ACC112 (cell line): Measurements from ENCODE around the gene PLVAP.

ENCODE experiments used
- H2AFZ ChIP-seq: fragments of 200-600 bp; sonication (generic); one replicate; pipeline ENCODE4 v1.6.0; 2017; ENCODE audit warnings: antibody characterized with exemption, low read length; ENCODE audit not compliant: unreplicated experiment
- H3K27ac ChIP-seq: fragments of 200-600 bp; sonication (generic); 2 replicates; pipeline ENCODE4 v1.5.1; 2014; ENCODE audit warnings: low read depth, mild to moderate bottlenecking, antibody characterized with exemption, low read length, moderate library complexity
- H3K27me3 ChIP-seq: fragments of 200-600 bp; sonication (generic); 2 replicates; pipeline ENCODE4 v1.6.1; 2014; ENCODE audit warnings: mild to moderate bottlenecking, antibody characterized with exemption, low read length, moderate library complexity, mixed read lengths; ENCODE audit not compliant: insufficient read depth
- H3K36me3 ChIP-seq: fragments of 200-600 bp; sonication (generic); 2 replicates; pipeline ENCODE4 v1.6.1; 2016; ENCODE audit warnings: mild to moderate bottlenecking, antibody characterized with exemption, low read length, moderate library complexity, mixed read lengths; ENCODE audit not compliant: insufficient read depth
- H3K4me1 ChIP-seq: fragments of 200-600 bp; sonication (generic); one replicate; pipeline ENCODE4 v1.6.1; 2016; ENCODE audit warnings: low read length, mixed read lengths; ENCODE audit not compliant: insufficient read depth, unreplicated experiment, control insufficient read depth
- H3K4me3 ChIP-seq: fragments of 200-600 bp; sonication (generic); 2 replicates; pipeline ENCODE4 v1.5.1; 2014; ENCODE audit warnings: mild to moderate bottlenecking, low read depth, low read length
- H3K79me2 ChIP-seq: fragments of 200-600 bp; sonication (generic); one replicate; pipeline ENCODE4 v1.6.0; 2016; ENCODE audit warnings: low read length; ENCODE audit not compliant: control insufficient read depth, unreplicated experiment, insufficient read depth

The PLVAP gene, protein sequence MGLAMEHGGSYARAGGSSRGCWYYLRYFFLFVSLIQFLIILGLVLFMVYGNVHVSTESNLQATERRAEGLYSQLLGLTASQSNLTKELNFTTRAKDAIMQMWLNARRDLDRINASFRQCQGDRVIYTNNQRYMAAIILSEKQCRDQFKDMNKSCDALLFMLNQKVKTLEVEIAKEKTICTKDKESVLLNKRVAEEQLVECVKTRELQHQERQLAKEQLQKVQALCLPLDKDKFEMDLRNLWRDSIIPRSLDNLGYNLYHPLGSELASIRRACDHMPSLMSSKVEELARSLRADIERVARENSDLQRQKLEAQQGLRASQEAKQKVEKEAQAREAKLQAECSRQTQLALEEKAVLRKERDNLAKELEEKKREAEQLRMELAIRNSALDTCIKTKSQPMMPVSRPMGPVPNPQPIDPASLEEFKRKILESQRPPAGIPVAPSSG

DNA sequence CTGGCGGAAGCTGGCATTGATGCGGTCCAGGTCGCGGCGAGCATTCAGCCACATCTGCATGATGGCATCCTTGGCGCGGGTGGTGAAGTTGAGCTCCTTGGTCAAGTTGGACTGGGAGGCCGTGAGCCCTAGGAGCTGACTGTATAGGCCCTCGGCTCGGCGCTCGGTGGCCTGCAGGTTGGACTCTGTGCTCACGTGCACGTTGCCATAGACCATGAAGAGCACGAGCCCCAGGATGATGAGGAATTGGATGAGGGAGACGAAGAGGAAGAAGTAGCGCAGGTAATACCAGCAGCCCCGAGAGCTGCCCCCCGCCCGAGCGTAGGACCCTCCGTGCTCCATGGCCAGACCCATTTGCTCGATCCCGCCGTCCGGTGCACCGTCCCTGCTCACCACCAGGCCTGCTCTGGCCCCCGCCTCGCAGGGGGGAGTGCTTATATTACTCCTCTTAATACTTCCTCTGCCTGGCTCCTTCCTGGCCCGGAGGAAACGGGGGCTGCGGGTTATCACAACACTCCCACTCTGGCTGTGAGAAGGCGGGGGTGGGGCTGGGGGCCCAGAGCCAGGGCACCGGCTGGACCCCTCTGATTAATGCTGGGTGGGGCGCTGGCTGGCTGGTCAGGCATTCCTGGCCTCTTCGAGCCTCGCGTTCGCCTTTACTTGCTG, at the start of gene PLVAP:
Gene PLVAP, minus strand, starts transcription at position 408 of the 666 bp plus-strand sequence. Its CDS starts 54 bp downstream, at position 354.
- Histone ChIP-seq H3K4me3 (no peak within 1 kb of the TSS), H3K27me3 (no peaks in the 10 kb centered on the region), H3K79me2 (no peaks in the 10 kb centered on the region), H2AFZ (no peak within 1 kb of the TSS), H3K36me3 (no peaks in the 10 kb centered on the region), H3K4me1 (no peaks in the 10 kb centered on the region), H3K27ac (no peak within 1 kb of the TSS)

DNA sequence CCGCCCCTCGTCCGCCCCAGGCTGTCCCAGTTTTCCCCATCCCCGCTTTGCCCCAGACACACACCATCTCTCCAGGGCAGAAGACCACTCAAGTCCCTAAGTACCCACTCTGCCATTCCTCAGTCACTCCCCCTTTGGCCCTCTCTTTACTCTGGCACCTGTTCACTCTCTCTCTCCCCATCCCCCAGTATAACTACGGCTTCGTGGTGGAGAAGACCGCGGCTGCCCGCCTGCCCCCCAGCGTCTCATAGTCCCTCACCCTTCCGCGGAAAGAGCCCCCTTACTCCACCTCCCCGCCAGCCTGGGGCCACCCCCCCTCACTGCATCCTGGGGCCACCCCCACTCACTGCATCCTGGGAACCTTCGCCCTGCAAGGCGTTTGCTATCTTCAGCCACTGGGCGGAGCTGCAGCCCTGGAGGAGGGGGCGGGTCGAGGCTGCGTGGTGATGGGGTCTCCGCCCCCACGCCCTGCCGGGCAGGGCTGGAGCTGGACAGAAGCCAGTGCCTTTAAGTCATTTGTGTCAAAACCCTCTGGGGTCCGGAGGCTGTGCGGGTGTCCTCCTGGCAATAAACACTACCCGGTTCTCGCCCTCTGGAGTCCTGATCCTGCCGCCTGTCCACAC, 47.7 kb upstream of the PLVAP start:
- H3K27ac ChIP-seq = no peak overlapping the region
- no peaks in the 10 kb centered on the region for H3K4me1 ChIP-seq
- H3K4me3 ChIP-seq = no peak overlapping the region
- H3K36me3 ChIP-seq = no peaks in the 10 kb centered on the region
- no peak overlapping the region for H2AFZ ChIP-seq
- no peaks in the 10 kb centered on the region for H3K79me2 ChIP-seq
- no peaks in the 10 kb centered on the region for H3K27me3 ChIP-seq

DNA sequence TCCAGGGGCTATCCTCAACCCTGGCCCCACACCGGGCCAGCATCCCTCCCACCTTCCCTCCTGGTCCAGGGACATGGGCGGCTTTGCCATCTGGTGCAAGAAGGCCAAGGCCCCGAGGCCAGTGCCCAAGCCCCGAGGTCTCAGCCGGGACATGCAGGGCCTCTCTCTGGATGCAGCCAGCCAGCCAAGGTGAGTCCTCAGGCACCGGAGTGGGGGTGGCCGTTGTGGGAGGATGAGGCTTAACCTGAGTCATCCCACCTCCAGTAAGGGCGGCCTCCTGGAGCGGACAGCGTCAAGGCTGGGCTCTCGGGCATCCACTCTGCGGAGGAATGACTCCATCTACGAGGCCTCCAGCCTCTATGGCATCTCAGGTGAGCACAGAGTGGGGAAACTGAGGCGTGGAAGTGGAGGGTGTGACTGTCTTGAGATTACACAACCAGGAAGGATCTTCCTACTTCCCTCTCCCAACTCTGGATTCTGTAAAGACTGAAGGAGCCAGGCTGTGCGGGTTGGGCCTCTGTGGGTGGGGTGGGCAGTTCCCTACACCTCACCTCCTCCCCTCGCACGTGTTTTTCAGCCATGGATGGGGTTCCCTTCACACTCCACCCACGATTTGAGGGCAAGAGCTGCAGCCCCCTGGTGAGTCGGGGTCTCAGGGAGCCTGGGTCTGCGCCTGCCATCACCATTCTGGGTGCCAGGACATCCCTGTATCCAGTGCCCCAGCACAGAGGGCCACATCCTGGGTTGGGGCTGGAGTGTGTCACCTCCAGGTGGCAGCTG, 46.5 kb upstream of the PLVAP start:
- H3K79me2 ChIP-seq = no peaks in the 10 kb centered on the region
- H3K27me3 ChIP-seq = no peaks in the 10 kb centered on the region
- no peak overlapping the region for H3K4me3 ChIP-seq
- H3K4me1 ChIP-seq = peaks cover 5% of the 10 kb centered on the region
- H2AFZ ChIP-seq = no peak overlapping the region
- no peak overlapping the region for H3K27ac ChIP-seq
- no peaks in the 10 kb centered on the region for H3K36me3 ChIP-seq

DNA sequence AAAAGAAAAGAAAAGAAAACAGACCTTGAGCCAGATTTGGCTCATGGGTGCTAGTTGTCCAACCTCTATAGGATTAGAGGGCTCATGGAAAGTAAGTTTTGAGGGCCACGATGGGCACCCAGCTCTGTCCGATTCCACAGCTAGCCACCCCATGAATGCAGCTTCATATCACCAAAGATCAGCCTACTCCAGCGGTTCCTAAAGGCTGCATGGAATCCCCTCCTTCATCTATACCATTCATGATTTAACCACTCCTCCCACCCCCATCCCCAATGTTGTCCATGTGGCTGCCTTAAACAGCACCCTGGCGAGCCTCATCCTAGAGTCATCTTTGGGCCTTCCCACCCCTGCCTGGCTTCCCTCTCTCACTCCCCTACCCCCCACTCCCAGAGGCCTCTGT, 44.8 kb upstream of the PLVAP start:
- Histone ChIP-seq H3K79me2 (no peaks in the 10 kb centered on the region), H3K4me1 (peaks cover 5% of the 10 kb centered on the region), H3K27me3 (no peaks in the 10 kb centered on the region), H3K27ac (no peak overlapping the region), H3K36me3 (no peaks in the 10 kb centered on the region), H2AFZ (no peak overlapping the region), H3K4me3 (no peak overlapping the region)

DNA sequence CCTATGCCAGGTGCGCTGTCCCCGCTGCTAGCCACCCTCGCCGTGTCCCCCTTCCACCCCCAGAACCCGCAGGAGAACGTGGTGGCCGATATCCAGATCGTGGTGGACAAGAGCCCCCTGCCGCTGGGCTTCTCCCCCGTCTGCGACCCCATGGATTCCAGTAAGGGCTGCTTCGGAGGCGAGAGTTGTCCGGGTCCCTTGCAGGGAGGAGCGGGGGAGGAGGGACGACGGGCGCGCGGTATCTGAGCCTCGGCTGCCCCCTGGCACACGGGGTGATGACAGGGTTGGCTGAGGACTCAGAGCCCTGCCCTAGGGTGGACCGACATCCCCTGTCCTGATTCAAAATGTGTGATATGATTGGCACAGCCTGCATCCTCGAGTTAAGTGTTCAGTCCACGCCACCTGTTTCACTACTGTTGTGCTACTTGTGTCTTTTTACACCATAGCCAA, 43.4 kb upstream of the PLVAP start:
- no peaks in the 10 kb centered on the region for H3K27me3 ChIP-seq
- H3K4me1 ChIP-seq = peaks cover 5% of the 10 kb centered on the region
- H3K4me3 ChIP-seq = peak overlapping the region; percentile 93
- peak overlapping the region; percentile 47 for H2AFZ ChIP-seq
- H3K36me3 ChIP-seq = no peaks in the 10 kb centered on the region
- no peaks in the 10 kb centered on the region for H3K79me2 ChIP-seq
- H3K27ac ChIP-seq = no peak overlapping the region

DNA sequence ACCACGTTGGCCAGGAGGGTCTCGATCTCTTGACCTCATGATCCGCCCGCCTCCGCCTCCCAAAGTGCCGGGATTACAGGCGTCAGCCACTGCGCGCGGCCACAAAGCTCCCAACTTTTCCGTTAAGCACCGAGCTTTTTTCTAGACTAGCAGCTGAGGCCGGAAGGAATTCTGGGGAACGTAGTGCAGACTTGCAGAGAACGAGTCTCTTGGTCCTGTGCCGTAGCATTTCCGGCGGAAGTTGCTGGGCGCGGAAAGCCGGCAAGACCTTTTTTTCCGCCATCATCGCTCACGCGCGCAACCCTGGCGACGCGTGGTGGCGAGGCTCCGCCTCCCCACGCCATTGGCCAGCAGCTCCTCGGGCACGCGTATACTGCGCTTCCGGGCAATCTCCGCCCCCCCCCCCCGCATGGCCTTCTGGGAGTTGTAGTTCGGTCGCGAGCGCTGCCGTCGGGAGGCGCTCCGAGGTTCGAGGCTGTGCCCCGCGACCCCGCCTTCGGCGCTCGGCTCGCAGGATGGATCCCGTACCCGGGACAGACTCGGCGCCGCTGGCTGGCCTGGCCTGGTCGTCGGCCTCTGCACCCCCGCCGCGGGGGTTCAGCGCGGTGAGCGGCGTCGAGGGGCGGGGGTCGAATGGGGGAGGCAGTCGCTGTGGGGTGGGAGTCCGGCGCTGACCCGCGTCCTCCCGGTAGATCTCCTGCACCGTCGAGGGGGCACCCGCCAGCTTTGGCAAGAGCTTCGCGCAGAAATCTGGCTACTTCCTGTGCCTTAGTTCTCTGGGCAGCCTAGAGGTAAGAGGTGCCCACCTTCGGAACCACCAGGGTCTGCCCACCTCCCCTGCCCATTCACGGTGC, 42.7 kb upstream of the PLVAP start, which contains the start of gene MVB12A:
Gene MVB12A, plus strand, starts transcription at position 427 of the 854 bp plus-strand sequence. Its CDS starts 89 bp downstream, at position 516.
- Histone ChIP-seq H3K27me3 (no peaks in the 10 kb centered on the region), H3K4me1 (peaks cover 5% of the 10 kb centered on the region), H2AFZ (peak within 1 kb of the TSS; percentile 87), H3K36me3 (no peaks in the 10 kb centered on the region), H3K4me3 (peak within 1 kb of the TSS; percentile 93), H3K79me2 (no peaks in the 10 kb centered on the region), H3K27ac (peak within 1 kb of the TSS; percentile 75)

DNA sequence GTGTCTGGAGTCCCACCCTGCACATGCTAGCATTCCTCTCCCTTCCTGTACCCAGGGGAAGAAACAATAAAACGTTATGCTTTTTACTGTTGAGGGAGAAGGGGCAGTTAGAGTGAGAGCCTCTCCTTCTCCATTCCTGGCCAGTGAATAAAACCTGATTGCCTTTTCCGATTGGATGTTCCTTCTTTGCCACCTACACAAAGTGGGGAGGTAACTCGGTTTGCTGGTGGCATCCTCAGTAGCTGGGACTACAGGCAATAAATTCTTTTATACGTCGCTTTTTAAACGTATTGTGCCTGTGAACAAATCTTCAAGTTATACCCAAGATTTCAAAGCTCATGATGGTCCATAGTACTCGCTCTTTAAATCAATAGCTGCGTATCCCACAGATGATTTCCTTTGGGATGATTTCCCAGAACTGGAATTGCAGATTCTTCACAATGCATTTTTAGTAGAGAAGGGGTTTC, 42.0 kb upstream of the PLVAP start:
- Histone ChIP-seq H3K36me3 (no peaks in the 10 kb centered on the region), H3K27me3 (no peaks in the 10 kb centered on the region), H3K4me1 (peaks cover 5% of the 10 kb centered on the region), H3K27ac (peak overlapping the region; percentile 75), H3K79me2 (no peaks in the 10 kb centered on the region), H3K4me3 (peak overlapping the region; percentile 93), H2AFZ (peak overlapping the region; percentile 87)

DNA sequence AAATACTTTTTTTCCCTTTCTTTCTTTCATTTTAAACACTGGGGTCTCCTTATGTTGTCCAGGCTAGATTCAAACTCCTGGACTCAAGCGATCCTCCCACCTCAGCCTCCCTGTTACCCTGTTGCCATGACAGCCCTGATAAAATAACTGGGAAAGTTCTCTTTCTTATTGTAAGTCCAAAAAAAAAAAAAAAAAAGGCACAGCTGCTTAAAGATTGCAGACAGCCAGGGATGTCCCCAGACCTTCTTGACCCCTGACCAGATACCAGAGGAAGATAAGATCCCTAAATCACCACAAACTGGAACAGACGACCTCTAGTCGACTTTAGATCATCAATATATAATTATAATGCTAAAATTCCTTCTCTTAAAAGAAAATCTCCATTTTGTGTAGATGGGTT, 41.6 kb upstream of the PLVAP start:
- Histone ChIP-seq H3K27me3 (no peaks in the 10 kb centered on the region), H3K79me2 (no peaks in the 10 kb centered on the region), H3K4me1 (peaks cover 5% of the 10 kb centered on the region), H2AFZ (peak overlapping the region; percentile 87), H3K27ac (peak overlapping the region; percentile 75), H3K4me3 (peak overlapping the region; percentile 93), H3K36me3 (no peaks in the 10 kb centered on the region)

DNA sequence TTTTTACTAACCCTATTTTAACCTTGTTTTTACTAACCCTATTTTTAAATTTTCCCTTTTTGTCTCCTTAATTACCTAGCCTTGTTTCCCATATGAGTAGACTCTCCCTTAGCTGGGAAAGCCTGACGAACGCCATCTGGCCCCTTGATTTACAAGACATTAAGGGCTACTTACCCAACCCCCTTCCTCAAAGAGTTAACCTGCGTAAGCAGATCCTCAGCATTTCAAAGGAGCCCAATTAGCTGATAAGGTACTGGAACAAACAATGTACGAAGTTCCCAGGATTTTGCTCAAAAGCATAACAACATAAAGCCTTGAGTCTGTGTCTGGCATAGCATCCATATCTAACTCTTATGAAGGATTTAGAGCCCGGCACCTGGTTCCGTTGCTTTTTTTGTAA, 38.0 kb upstream of the PLVAP start:
- H3K79me2 ChIP-seq = no peaks in the 10 kb centered on the region
- no peak overlapping the region for H3K4me3 ChIP-seq
- peaks cover 5% of the 10 kb centered on the region for H3K4me1 ChIP-seq
- no peak overlapping the region for H2AFZ ChIP-seq
- H3K36me3 ChIP-seq = no peaks in the 10 kb centered on the region
- no peaks in the 10 kb centered on the region for H3K27me3 ChIP-seq
- no peak overlapping the region for H3K27ac ChIP-seq
